ENCODE measurements around the gene CCDC177.

Gene CCDC177

GRCh38 chr14:69610874-69611171 is 36.2 kb upstream of the CCDC177 start:
- POLR2A ChIA-PET, result interaction anchor here (0.6 to 1.9 kb wide), 8 partner anchors 24 to 686 kb away, joined by 3 to 5 read pairs (median 4); partner anchors contain the start of gene SRSF5
- Histone ChIP-seq H3K4me1 (ENCODE audit: control insufficient read depth, insufficient read depth, low read length) (peaks cover 15% of the 10 kb centered on the region), H3K27ac (ENCODE audit: extremely low read depth, low read depth, low read length) (peak overlapping the region; percentile 71)

GRCh38 chr14:69610020-69610873 is 35.6 kb upstream of the CCDC177 start:
- peak overlapping the region; percentile 71; the same call in 1 of the 2 replicates for H3K27ac ChIP-seq (ENCODE audit: extremely low read depth, low read depth, low read length)
- no peak overlapping the region for H3K4me3 ChIP-seq (ENCODE audit: low read depth, low read length)
- ChIA-PET CTCF (no interaction called here), POLR2A (interaction anchor here (1.0 to 1.9 kb wide), 3 partner anchors 47 to 157 kb away, joined by 4 to 5 read pairs (median 4); partner anchors contain the start of gene SRSF5)
- H3K9me3 ChIP-seq (ENCODE audit: control insufficient read depth, insufficient read depth, low read depth, low read length), result no peaks in the 10 kb centered on the region
- peaks cover 10% of the 10 kb centered on the region for H3K4me1 ChIP-seq (ENCODE audit: control insufficient read depth, insufficient read depth, low read length)
- H3K36me3 ChIP-seq (ENCODE audit: control insufficient read depth in 2 of 2, insufficient read depth in 1 of 2, low read length in 2 of 2), result no peaks in the 10 kb centered on the region
- TF ChIP-seq ZNF544 (tag by site-specific recombination; IDR thresholded peaks at IDR 0.05), result no peak
- no peak for TF ChIP-seq ZNF133 (tag by site-specific recombination; IDR thresholded peaks at IDR 0.05)
- TF ChIP-seq ZNF473 (tag by site-specific recombination; IDR thresholded peaks at IDR 0.05), result no peak
- no peak for TF ChIP-seq EGR2 (tag by site-specific recombination; IDR thresholded peaks at IDR 0.05; ENCODE audit: low read depth)
- TF ChIP-seq ZNF529 (tag by site-specific recombination; IDR thresholded peaks at IDR 0.05; ENCODE audit: insufficient replicate concordance), result no peak
- TF ChIP-seq ZNF623 (tag by site-specific recombination; IDR thresholded peaks at IDR 0.05), result peak; percentile 51
- peak; percentile 88 for TF ChIP-seq SCRT2 (tag by site-specific recombination; IDR thresholded peaks at IDR 0.05)
- no peak for TF ChIP-seq ZNF132 (tag by site-specific recombination; IDR thresholded peaks at IDR 0.05; ENCODE audit: borderline replicate concordance)
- peak; percentile 66 for TF ChIP-seq ZNF692 (tag by site-specific recombination; IDR thresholded peaks at IDR 0.05)
- TF ChIP-seq, protein P1, sequence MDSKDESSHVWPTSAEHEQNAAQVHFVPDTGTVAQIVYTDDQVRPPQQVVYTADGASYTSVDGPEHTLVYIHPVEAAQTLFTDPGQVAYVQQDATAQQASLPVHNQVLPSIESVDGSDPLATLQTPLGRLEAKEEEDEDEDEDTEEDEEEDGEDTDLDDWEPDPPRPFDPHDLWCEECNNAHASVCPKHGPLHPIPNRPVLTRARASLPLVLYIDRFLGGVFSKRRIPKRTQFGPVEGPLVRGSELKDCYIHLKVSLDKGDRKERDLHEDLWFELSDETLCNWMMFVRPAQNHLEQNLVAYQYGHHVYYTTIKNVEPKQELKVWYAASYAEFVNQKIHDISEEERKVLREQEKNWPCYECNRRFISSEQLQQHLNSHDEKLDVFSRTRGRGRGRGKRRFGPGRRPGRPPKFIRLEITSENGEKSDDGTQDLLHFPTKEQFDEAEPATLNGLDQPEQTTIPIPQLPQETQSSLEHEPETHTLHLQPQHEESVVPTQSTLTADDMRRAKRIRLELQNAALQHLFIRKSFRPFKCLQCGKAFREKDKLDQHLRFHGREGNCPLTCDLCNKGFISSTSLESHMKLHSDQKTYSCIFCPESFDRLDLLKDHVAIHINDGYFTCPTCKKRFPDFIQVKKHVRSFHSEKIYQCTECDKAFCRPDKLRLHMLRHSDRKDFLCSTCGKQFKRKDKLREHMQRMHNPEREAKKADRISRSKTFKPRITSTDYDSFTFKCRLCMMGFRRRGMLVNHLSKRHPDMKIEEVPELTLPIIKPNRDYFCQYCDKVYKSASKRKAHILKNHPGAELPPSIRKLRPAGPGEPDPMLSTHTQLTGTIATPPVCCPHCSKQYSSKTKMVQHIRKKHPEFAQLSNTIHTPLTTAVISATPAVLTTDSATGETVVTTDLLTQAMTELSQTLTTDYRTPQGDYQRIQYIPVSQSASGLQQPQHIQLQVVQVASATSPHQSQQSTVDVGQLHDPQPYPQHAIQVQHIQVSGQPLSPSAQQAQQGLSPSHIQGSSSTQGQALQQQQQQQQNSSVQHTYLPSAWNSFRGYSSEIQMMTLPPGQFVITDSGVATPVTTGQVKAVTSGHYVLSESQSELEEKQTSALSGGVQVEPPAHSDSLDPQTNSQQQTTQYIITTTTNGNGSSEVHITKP (tag by site-specific recombination; IDR thresholded peaks at IDR 0.05), result peak; percentile 38; the same call in 1 of the 2 replicates

More at GRCh38 chr14:69610874-69611171, 36.2 kb upstream of the CCDC177 start:
- Histone ChIP-seq H3K4me3 (ENCODE audit: low read depth, low read length) (peak overlapping the region; percentile 48), H3K9me3 (ENCODE audit: control insufficient read depth, insufficient read depth, low read depth, low read length) (no peaks in the 10 kb centered on the region), H3K36me3 (ENCODE audit: control insufficient read depth in 2 of 2, insufficient read depth in 1 of 2, low read length in 2 of 2) (no peaks in the 10 kb centered on the region)
- TF ChIP-seq, protein P1 (tag by site-specific recombination; IDR thresholded peaks at IDR 0.05), result peak; percentile 15; the same call in 1 of the 2 replicates
- TF ChIP-seq ZNF335 (tag by site-specific recombination; conservative IDR thresholded peaks at IDR 0.05), result no peak; the same call in 1 of the 2 replicates
- TF ChIP-seq GLIS1 (tag by site-specific recombination; IDR thresholded peaks at IDR 0.05), result peak; percentile 90
- TF ChIP-seq ZNF521 (tag by site-specific recombination; IDR thresholded peaks at IDR 0.05), result no peak
- peak; percentile 53 for TF ChIP-seq ZBTB17 (tag by site-specific recombination; IDR thresholded peaks at IDR 0.05)
- TF ChIP-seq ZBTB20 (tag by site-specific recombination; IDR thresholded peaks at IDR 0.05), result peak; percentile 99
- TF ChIP-seq ZNF423 (tag by site-specific recombination; IDR thresholded peaks at IDR 0.05), result no peak
- TF ChIP-seq ZFP3 (tag by site-specific recombination; IDR thresholded peaks at IDR 0.05; ENCODE audit: low read depth), result no peak
- TF ChIP-seq ZNF639 (tag by site-specific recombination; IDR thresholded peaks at IDR 0.05), result no peak
- TF ChIP-seq KLF9 (tag by site-specific recombination; IDR thresholded peaks at IDR 0.05; ENCODE audit: low read depth), result no peak
- TF ChIP-seq ZNF26 (tag by site-specific recombination; IDR thresholded peaks at IDR 0.05), result no peak
- TF ChIP-seq SP3 (tag by site-specific recombination; IDR thresholded peaks at IDR 0.05), result no peak
- CTCF ChIA-PET, result interaction anchor here (0.6 kb wide), 1 partner anchor 34 kb away, joined by 3 read pairs; no protein-coding TSS in a partner anchor

Data from HEK293 (cell line).